ENCODE measurements around the gene CEP57.
"Not testable (repeated sequence)": the region's sequence is repeated elsewhere in the genome, so short reads cannot be mapped to it uniquely, and the experiment has no call there.

CEP57 gene

DNA sequence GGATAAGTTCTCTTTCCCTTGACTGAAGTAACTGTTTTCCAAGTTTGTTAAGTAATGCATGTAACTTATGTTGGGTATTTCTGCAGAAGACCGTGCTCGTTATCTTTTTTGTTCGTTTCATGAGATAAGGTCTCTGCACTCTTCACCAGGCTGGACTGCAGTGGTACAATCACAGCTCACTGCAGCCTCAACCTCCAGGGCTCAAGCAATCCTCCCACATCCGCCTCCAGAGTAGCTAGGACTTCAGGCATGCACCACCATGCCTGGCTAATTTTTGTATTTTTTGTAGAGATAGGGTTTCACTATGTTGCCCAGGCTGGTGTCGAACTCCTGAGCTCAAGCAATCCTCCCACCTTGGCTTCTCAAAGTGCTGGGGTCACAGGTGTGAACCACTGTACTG, 64.1 kb downstream of the CEP57 start:
- DNase-seq (ENCODE audit: low read depth in 3 of 3): not testable (repeated sequence)

GRCh38 chr11:95860024-95860423, 69.7 kb downstream of the CEP57 start:
- not testable (repeated sequence) for DNase-seq (ENCODE audit: low read depth in 3 of 3)

DNA sequence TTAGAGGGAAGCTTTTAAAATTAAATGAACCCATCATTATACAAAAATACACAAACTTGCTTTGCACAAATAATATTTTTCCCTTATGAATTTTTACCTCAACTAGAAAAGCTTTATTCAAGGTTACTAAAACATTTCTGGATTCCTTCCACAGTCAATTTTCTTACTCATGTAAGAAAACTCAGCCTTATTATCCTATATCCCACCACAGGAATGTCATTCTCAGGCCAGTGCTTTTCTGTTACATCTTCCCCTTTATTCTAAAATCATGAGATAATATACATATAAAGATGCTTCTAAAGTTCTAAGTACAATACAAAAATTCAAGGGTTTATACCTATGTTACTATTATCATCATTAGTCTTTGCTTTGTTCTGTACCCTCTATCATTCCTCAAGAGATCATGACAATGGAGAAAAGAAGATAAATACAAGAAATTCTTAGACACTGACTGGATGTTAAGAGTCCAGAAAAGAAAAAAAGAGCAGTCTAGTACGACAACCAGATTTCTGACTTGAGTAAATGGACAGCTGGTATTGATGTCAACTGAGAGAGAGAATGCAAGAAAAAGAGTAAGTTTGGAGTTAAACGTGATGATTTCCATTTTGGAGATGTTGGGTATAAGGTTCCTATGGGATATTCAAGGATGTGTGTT, 73.3 kb downstream of the CEP57 start:
- no peak for DNase-seq (ENCODE audit: low read depth in 3 of 3)

- no peak for DNase-seq (ENCODE audit: low read depth in 3 of 3)
These were observed 76.8 kb downstream of the CEP57 start for GRCh38 chr11:95867105-95867504.

GRCh38 chr11:95870877-95871276, 80.6 kb downstream of the CEP57 start:
- DNase-seq (ENCODE audit: low read depth in 3 of 3): not testable (repeated sequence)

DNA sequence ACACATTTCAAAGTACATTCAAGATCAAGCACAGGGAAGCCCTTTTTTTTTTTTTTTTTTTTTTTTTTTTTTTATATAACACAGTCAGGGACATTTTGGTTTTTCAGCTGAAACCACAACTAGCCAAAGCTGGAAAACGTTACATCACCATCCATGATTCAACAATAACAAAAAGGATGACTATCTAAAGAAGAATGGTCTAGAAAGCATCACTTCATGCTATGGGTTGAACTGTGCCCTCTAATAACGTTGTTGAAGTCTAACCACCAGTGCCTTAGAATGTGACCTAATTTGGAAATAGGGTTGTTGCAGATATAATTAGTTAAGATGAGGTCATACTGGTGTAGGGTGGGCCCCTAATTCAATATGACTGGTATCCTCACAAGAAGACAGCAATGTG, 87.0 kb downstream of the CEP57 start:
- no peak for DNase-seq (ENCODE audit: low read depth in 3 of 3)

Measured in stimulated activated CD4-positive, alpha-beta T cell treated with anti-CD3 and anti-CD28 coated beads, TNF-alpha, amount 100 ng/mL, for 24 hours (primary cell).